Middle frontal gyrus (tissue), 1 donor: ENCODE measurements around the gene CHRNA1.
A peak's percentile ranks its signal among the peaks of the same experiment; 100 is the strongest.

Experiments
- DNase-seq: peaks from one replicate; pipeline ENCODE4 v3.0.0-alpha.2; 2015; ENCODE audit warnings: low spot score; ENCODE audit errors: extremely low spot score

The CHRNA1 gene

GRCh38 chr2:174784316-174784715 lies 20.0 kb upstream of the CHRNA1 start:
- DNase-seq = no peak

DNA sequence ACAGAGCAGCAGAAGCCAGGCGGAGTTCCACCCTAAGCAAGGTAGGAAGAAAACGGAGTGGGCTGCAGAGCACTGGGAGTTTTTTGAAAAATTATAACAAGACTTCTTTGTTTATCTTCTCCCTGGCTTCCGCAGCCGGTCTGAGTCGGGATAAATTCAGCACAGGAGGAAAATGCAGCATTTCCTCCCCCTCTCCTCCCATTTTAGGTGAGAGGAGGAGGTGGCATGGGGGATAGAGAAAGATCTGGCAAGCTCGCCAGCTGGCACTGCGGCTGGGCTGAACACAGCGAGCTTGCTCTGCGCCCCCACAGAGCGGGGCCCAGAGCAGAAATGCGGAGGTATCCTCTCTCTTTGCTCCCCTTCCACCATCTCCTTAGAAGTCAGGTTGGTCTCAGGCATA lies 17.7 kb upstream of the CHRNA1 start:
- no peak for DNase-seq

GRCh38 chr2:174781298-174781697 lies 17.0 kb upstream of the CHRNA1 start:
- DNase-seq = no peak

- DNase-seq = no peak
Measured at GRCh38 chr2:174780856-174781255, 16.6 kb upstream of the CHRNA1 start.

DNA sequence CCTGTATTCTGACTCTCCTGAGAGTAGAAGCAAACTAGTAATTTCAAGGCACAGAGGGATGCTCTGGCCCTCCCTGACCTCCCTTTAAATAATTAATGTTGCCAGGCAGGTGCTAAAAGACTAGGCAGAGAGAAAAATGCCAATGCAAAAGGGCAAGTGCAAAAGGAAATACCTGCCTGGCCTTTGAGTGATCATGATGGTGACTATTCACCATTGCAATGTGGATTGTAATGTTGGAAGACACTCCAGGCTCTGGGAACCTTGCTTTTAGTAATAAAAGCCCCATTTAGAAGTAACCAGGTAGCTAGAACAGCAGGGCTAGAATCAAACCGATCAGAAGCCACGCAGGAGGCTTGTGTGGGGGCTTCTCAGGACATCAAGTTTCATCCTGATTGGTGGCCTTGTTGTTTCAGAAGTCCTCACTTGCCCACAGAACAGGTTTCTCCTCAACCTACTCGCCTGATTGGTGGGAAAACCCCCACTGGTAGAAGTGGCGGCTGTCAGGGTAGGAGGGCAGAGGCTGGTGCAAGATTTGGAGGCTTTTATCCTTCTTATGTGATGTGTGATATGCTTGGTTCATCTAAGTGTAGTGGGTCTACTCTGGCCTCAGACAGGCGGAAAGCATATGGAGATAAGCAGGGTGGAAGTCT lies 16.0 kb upstream of the CHRNA1 start:
- DNase-seq = no peak

- DNase-seq = no peak
Measured at GRCh38 chr2:174779361-174779928, 15.2 kb upstream of the CHRNA1 start.

DNA sequence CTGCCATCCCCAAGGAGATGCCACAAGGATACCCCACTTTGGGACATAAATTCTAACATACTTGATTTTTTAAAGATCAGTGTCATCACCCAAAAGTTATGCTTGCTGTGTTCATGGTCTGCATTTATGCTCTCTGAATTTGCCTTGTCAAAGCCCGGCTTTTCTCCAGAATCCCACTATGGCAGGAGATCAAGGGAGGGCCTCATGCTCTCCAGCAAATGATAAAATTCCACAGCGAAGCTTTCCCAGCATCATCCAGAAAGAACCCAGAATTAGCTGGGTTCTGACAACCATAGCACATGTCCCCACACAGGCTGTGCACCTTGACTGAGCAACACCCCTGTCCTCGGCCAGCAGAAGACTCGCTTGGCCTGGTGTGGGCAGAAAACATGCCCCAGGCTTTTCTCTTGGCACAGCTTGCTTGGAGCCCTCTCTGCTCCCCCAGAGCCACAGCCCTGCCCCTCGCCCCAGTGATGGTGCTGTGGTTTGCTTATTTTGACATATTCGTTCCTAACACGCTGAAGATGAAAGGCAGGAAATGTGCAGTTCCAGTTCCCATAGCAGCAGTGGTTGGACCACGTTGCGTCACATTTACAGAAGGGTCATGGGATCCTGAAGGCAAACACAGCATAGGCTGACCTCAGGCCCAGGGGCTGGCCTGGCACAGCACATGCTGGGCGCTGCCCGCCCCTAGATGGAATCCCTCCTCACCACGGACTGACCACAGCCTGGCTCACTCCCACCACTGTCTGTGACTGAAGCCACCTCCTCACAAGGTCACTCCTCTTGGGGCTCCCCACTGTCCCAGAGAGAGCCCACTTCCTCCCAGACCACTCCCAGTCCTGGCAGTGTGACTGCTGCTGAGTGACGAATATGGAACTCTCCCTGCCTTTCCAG lies 14.1 kb upstream of the CHRNA1 start:
- DNase-seq = no peak

DNA sequence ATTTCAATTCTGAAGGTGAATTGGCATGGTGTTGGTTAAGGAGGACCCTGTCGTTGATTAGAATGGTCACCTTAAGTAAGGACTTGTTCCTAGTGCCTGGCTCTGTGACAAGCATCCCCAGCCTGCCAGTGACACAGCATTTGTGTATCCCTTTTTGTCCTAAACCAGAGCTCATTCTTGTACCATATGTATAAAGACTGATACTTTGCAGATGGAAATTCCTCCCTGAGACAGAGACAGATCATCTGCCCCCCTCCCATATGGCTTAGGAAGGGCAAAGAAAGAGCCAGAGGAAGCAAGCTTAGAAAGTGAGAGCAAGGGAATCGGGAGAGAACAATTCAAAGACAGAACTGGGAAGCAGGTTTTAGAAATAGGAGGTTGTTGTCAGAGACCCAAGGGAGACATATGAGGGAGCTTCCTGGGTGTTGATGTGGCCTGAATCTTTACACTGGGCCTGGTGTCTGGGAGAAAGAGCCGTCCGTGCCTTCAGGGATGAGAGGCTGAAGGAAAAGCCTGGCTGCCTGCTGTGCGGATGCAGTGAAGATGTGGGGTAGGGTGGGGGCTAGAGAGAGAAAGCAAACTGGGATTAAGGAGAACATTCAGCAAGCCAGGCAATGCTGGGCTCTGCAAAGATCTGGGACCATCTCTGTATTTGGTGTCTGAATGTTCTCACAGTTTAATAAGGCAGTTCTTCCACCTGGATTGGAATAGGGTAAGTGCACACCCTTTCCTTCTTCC lies 13.2 kb upstream of the CHRNA1 start:
- DNase-seq = no peak

DNA sequence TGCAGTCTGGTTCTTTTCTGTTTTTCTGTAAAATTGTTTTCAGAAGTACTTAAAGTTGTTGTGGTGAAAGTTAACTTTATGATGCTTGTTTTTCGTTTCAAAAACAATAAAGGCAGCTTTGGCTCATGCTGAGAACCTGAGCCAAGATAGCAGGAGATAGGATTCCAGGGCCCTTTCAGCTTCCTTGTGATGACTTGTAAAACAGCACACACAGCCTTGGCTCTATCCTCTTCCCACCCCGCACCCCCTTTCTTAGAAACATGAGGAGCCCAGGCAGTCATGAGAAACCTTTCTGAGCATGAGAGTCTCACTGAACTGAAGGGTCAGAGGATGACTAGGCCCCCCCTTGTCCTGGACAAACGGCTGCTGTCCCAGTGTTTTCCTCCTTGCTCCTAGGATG lies 12.4 kb upstream of the CHRNA1 start:
- no peak for DNase-seq

GRCh38 chr2:174776223-174776622 lies 12.0 kb upstream of the CHRNA1 start:
- DNase-seq = no peak

DNA sequence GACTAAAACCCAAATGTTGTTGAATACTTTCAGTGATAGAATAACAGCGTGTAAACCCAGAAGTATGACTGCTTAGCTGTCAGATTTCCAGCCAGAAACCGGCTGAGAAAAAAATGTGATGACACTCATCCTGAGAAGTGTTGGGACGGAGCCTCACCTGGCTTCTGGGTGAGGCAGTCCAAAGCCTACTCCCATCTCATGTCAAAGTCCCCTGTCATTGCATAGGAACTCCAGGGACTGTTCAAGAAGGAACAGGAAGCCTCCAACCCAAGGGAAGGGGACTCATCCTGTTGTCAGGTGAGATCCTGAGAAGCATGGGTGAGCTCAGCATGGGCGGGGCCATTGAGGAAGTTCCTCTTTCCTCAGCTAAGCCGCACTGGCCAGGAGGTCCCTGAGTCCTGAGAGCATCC lies 11.3 kb upstream of the CHRNA1 start:
- no peak for DNase-seq

- no peak for DNase-seq
Measured at GRCh38 chr2:174774886-174775285, 10.6 kb upstream of the CHRNA1 start.

DNA sequence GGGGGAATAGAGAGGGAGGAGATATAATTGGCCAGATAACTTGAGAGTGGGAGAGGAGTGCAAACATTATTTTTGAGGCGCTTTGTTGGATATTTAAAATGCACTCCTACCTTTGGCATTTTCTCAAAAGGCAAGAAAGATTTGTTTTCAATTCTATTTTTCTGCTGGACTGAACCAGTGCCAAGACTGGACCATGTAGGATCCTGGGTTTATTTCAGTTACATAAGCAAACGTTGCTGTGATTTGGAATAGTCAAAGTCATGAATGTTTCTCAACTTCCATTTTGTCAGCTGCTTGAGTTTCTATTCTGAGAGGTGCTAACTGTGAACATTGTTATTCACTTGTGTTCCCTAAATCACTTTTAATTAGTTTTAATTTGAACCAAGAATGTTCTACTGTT lies 8.9 kb upstream of the CHRNA1 start:
- DNase-seq = peak; percentile 72

DNA sequence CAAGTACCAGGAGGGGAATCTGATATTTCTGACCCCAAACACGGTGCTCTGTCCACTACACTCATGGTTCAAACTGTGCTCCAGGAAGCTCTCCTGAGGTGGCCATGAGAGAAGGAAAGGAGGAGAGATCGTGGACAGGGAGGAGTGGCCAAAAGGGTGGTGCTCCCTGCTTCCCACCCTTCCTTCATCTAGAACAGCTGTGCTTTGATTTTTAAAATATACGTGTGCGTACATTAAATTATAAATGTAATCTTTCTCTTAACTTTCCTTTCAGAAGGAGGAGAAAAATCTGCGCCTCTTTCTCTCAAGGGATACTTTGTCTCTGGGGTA lies 8.2 kb upstream of the CHRNA1 start:
- no peak for DNase-seq

DNA sequence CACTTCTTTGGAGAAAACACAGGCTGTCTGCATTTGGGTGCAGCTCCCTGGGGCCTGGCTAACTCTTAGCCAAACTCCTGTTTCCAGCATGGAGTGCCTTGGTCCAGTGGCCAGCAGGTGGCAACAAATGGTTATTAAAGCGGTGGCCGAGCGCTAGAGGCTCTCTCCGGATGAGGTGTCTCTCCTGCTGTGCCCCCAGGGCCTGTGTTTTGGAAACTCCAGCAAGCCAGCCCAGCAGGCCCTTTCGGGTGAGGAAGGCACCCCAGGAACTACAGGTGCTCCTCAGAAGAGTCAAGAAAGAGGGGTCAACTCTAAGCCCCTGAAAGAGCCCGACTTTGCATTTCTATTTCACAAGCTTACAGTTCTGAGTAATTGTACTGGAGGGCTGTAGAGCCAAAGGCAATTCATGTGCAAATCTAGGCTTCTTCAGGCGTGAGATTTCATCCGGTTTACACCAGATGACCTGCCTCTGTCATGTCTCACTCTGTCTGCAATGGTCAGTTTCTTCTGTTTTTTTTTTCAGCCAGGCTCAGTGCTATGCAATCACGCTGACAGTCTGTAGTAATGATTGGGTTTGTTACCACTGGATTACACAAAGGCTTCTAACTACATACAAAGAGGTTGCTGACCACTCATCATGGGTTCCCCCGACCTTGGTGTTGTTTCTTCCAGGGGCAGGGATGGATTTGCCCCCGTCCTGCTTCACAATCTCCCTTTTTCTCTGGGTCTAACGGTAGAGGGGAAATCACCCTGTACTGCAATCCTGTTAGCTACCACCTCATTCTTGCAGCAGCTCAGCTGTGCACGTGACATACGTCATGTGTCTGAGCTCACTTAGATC lies 7.6 kb upstream of the CHRNA1 start:
- no peak for DNase-seq

DNA sequence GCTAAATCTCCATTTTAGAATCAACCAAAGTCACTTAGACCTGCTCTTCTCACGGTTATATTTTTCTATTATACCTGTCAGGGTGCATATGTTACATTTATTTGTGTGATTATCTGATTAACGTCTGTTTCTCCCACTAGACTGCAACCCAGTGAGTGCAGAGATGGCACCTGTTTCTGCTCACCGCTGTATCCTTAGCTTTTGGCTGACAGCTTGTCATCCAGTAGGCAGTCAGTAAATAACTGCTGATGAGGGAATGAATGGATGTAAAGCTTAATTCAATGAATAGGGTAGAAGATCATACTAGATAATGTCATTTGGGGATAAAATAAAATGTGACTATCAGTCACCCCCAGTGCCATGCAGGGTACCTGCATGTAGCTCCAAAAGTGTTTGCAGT lies 6.9 kb upstream of the CHRNA1 start:
- DNase-seq = no peak

GRCh38 chr2:174768557-174768956 lies 4.3 kb upstream of the CHRNA1 start:
- no peak for DNase-seq

GRCh38 chr2:174766271-174766670 lies 2.0 kb upstream of the CHRNA1 start:
- no peak for DNase-seq

DNA sequence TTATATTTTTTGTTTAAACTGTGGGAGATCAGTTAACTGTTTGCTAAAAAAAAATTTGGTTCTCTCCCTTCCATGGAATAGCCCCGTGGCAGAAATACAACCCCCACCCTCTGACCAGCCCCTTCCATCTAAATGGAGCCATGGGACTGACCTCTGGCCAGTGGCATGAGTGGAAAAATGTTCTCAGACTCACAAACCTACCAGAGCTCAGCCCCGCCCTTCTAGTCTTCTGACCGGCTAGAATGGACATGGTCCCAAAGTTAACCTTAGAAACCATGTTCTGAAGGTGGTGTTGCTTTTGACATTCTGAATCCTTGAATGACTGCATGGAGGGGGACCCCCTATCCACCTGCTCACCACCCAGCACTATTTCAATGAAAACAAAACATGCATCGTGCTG lies 1.3 kb upstream of the CHRNA1 start:
- DNase-seq = no peak

- no peak for DNase-seq
Measured at GRCh38 chr2:174763780-174764179, 492 bp downstream of the CHRNA1 start.

GRCh38 chr2:174762464-174762863 lies 1.8 kb downstream of the CHRNA1 start:
- DNase-seq = no peak
